Ascending aorta (tissue), 2 donors: Measurements from ENCODE around the gene PPARD. TPM values are rescaled to one million over a fixed set of nuclear protein-coding genes. Genes with fewer than 3 reads are reported as not detected.
"Not testable (repeated sequence)": the region's sequence is repeated elsewhere in the genome, so short reads cannot be mapped to it uniquely, and the experiment has no call there.

Source experiments
- DNase-seq, 2 donors: peaks; one replicate each; pipeline ENCODE4 v3.0.0-alpha.2; 2019; ENCODE audit warnings: low spot score in 2 of 2
- H3K27ac ChIP-seq, 2 donors: fragments of 200-600 bp; sonication (generic); one replicate each; pipeline ENCODE4 v1.5.1; 2016 to 2017; ENCODE audit warnings: mild to moderate bottlenecking in 1 of 2
- H3K27me3 ChIP-seq: fragments of 200-600 bp; sonication (generic); one replicate; pipeline ENCODE4 v1.5.1; 2017
- H3K36me3 ChIP-seq, 2 donors: fragments of 200-600 bp; sonication (generic); one replicate each; pipeline ENCODE4 v1.5.1; 2016
- H3K4me1 ChIP-seq, 2 donors: fragments of 200-600 bp; sonication (generic); one replicate each; pipeline ENCODE4 v1.5.1; 2016 to 2017; ENCODE audit warnings: mild to moderate bottlenecking in 1 of 2
- H3K4me3 ChIP-seq, 2 donors: fragments of 200-600 bp; sonication (generic); one replicate each; pipeline ENCODE4 v1.5.1; 2016 to 2017; ENCODE audit warnings: mild to moderate bottlenecking in 1 of 2
- H3K9me3 ChIP-seq, 2 donors: fragments of 200-600 bp; sonication (generic); one replicate each; pipeline ENCODE4 v1.5.1; 2016
- intact Hi-C: fragments of 100-400 bp; cut with DNase I; formaldehyde crosslinking; loops from one replicate; pipeline ENCODE4 v1.15.1; 2023
- total RNA-seq: library from RNA; depleted of rRNA; stranded (reverse); fragments of >200 nt; gene quantifications from one replicate; pipeline ENCODE4 v1.1.0, GENCODE V29; 2016
- TF ChIP-seq, protein P1 (sequence below), 3 experiments: fragments of 200-600 bp in 2 of 3; fragments of 450-650 bp in 1 of 3; sonication (generic) in 2 of 3; IDR thresholded peaks; one replicate each; pipeline ENCODE4 v1.5.1; 2016 to 2019; ENCODE audit warnings: antibody characterized with exemption in 3 of 3, mild to moderate bottlenecking in 1 of 3, moderate library complexity in 1 of 3

The PPARD gene
- total RNA-seq, 1 donor from 2014 or later = 21.1 TPM

- intact Hi-C loops = no loop called here
- no peaks in the 10 kb centered on the region for H3K27me3 ChIP-seq
- no peak overlapping the region for H3K27ac ChIP-seq
- TF ChIP-seq, protein P1, sequence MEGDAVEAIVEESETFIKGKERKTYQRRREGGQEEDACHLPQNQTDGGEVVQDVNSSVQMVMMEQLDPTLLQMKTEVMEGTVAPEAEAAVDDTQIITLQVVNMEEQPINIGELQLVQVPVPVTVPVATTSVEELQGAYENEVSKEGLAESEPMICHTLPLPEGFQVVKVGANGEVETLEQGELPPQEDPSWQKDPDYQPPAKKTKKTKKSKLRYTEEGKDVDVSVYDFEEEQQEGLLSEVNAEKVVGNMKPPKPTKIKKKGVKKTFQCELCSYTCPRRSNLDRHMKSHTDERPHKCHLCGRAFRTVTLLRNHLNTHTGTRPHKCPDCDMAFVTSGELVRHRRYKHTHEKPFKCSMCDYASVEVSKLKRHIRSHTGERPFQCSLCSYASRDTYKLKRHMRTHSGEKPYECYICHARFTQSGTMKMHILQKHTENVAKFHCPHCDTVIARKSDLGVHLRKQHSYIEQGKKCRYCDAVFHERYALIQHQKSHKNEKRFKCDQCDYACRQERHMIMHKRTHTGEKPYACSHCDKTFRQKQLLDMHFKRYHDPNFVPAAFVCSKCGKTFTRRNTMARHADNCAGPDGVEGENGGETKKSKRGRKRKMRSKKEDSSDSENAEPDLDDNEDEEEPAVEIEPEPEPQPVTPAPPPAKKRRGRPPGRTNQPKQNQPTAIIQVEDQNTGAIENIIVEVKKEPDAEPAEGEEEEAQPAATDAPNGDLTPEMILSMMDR (IDR thresholded peaks at IDR 0.05) = no peak
- no peak overlapping the region for H3K4me3 ChIP-seq
- no peak for DNase-seq
- no peaks in the 10 kb centered on the region for H3K36me3 ChIP-seq
- H3K9me3 ChIP-seq = no peaks in the 10 kb centered on the region
- H3K4me1 ChIP-seq = no peaks in the 10 kb centered on the region
These were observed 93.9 kb downstream of the PPARD start for GRCh38 chr6:35436071-35436857.

GRCh38 chr6:35438378-35439065, 96.2 kb downstream of the PPARD start:
- H3K27me3 ChIP-seq, H3K4me3 ChIP-seq, intact Hi-C loops, DNase-seq, H3K4me1 ChIP-seq, H3K9me3 ChIP-seq, H3K36me3 ChIP-seq, H3K27ac ChIP-seq: not testable (repeated sequence)

DNA sequence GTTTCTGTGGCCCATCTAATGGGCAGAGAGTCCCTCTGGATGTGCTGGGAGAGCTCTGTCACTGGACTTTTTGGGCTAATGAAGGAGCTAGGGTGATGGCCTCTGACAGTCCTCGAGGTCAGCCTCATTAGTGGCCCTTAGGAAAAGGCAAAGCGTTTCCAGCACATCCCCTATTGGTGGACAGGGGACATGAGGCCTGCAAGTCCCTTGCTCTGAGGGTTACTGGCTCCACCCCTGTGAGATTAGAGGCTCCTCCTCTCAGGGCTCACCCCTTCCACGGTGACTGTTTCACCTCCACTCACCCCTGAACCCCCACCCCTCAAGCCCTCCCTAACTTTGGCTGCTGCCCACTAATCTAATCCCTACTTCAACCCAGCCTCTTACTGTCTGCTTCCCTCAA, 97.0 kb downstream of the PPARD start:
- DNase-seq = no peak
- intact Hi-C loops = no loop called here
- no peak overlapping the region for H3K27ac ChIP-seq
- no peaks in the 10 kb centered on the region for H3K9me3 ChIP-seq
- TF ChIP-seq, protein P1 (IDR thresholded peaks at IDR 0.05) = no peak
- no peaks in the 10 kb centered on the region for H3K27me3 ChIP-seq
- no peaks in the 10 kb centered on the region for H3K4me1 ChIP-seq
- H3K4me3 ChIP-seq = no peak overlapping the region
- no peaks in the 10 kb centered on the region for H3K36me3 ChIP-seq

DNA sequence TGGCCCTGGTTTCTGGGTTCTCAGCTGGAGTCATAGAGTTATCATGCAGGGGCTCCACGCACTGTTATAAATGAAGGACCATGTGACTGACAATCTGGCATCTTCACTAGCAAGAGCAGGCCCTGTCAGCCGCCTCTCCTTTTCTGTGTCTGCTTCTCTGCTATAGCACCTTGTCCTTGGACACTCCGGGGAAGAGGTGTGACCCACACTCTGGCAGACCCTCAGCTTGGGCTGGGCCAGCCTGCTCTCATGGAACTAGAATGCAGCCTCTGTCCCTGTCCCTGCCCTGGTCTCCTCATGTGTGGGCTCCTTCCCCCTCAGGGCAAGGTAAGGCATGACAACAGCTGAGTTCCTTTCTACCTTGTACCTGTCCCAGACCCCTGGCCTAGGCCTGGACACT, 98.8 kb downstream of the PPARD start:
- no peak for DNase-seq

DNA sequence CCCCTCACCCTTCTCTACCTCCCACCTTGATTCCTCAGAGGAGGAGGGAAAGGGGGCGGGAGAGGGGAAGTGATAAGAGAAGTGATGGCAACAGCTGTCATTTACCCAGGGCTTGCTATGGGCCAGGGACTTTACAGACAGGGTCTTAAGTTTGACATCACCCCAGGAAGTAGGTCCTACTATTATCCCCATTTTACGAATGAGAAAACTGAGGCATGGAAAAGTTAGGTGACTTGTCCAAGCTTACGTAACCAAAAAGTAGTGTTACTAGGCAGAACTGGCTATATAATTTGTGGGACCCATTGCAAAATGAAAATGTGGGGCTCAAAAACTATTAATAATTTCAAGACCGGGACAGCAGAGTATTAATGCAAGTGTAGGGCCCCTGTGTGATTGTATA, 99.3 kb downstream of the PPARD start:
- Histone ChIP-seq H3K4me3 (no peak overlapping the region), H3K27ac (no peak overlapping the region), H3K27me3 (no peaks in the 10 kb centered on the region), H3K4me1 (no peaks in the 10 kb centered on the region), H3K9me3 (no peaks in the 10 kb centered on the region), H3K36me3 (no peaks in the 10 kb centered on the region)
- TF ChIP-seq, protein P1 (IDR thresholded peaks at IDR 0.05) = no peak
- intact Hi-C loops = no loop called here
- no peak for DNase-seq

More for the DNA sequence above, 98.8 kb downstream of the PPARD start:
- TF ChIP-seq, protein P1 (IDR thresholded peaks at IDR 0.05) = no peak
- intact Hi-C loops = no loop called here
- H3K4me1 ChIP-seq = no peaks in the 10 kb centered on the region
- H3K27ac ChIP-seq = no peak overlapping the region
- H3K9me3 ChIP-seq = no peaks in the 10 kb centered on the region
- H3K27me3 ChIP-seq = no peaks in the 10 kb centered on the region
- H3K4me3 ChIP-seq = no peak overlapping the region
- H3K36me3 ChIP-seq = no peaks in the 10 kb centered on the region

GRCh38 chr6:35442693-35443092, 100.3 kb downstream of the PPARD start:
- Histone ChIP-seq H3K27ac (no peak overlapping the region), H3K4me3 (no peak overlapping the region), H3K4me1 (no peaks in the 10 kb centered on the region), H3K9me3 (no peaks in the 10 kb centered on the region), H3K27me3 (no peaks in the 10 kb centered on the region), H3K36me3 (no peaks in the 10 kb centered on the region)
- DNase-seq = no peak
- TF ChIP-seq, protein P1 (IDR thresholded peaks at IDR 0.05) = no peak
- intact Hi-C loops = no loop called here
